ENCODE results near the gene ROBO1.

Gene ROBO1

DNA sequence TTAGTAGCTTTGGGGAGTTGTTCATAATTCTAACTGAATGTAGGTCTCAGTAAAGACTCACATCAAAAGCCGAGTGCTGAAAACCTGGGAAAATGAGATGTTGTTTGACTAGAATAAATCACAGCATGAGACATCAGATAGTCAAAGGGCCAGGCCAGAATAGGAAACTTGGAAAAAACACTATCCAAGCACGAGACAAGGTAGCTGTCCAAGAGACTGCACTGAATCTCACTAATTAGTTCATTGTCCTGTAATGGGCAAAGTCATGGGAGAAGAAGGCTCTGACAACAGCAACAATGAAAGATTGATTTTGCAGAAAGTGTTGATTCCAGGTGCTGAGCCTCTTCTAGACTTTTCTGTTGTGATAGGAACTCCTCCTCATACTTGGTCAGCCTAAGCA is 314.2 kb downstream of the ROBO1 start:
- TF ChIP-seq, protein P1, sequence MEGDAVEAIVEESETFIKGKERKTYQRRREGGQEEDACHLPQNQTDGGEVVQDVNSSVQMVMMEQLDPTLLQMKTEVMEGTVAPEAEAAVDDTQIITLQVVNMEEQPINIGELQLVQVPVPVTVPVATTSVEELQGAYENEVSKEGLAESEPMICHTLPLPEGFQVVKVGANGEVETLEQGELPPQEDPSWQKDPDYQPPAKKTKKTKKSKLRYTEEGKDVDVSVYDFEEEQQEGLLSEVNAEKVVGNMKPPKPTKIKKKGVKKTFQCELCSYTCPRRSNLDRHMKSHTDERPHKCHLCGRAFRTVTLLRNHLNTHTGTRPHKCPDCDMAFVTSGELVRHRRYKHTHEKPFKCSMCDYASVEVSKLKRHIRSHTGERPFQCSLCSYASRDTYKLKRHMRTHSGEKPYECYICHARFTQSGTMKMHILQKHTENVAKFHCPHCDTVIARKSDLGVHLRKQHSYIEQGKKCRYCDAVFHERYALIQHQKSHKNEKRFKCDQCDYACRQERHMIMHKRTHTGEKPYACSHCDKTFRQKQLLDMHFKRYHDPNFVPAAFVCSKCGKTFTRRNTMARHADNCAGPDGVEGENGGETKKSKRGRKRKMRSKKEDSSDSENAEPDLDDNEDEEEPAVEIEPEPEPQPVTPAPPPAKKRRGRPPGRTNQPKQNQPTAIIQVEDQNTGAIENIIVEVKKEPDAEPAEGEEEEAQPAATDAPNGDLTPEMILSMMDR (IDR thresholded peaks at IDR 0.05) = no peak
- no peak overlapping the region for H3K4me3 ChIP-seq
- DNase-seq (ENCODE audit: low spot score) = no peak
- no peak overlapping the region for H3K27ac ChIP-seq

- DNase-seq (ENCODE audit: low spot score) = no peak
- Histone ChIP-seq H3K4me3 (no peak overlapping the region), H3K27ac (no peak overlapping the region)
- TF ChIP-seq, protein P1 (IDR thresholded peaks at IDR 0.05) = no peak
Observed at GRCh38 chr3:79436387-79436786, 331.4 kb downstream of the ROBO1 start.

GRCh38 chr3:79427081-79427480 is 340.7 kb downstream of the ROBO1 start:
- TF ChIP-seq, protein P1 (IDR thresholded peaks at IDR 0.05) = no peak
- Histone ChIP-seq H3K27ac (no peak overlapping the region), H3K4me3 (no peak overlapping the region)
- DNase-seq (ENCODE audit: low spot score) = no peak

DNA sequence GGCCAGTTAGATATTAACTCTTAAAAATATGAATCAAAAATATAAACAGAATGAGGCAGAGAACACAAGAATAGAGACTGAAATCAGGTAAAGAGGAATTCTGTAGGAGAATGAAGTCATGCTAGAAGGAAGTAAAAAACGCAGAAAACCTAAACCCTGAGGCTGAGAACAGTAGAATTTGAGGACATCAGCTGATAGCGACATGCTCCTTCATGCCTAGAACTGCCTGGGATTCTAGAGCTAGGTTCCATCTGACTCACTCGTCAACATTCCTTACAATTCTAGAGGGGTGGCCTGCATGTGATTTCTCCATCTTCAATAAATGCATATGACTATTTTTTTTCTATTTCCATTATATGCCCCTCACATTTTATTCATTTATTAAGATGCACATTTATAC is 343.0 kb downstream of the ROBO1 start:
- DNase-seq (ENCODE audit: low spot score) = no peak
- TF ChIP-seq, protein P1 (IDR thresholded peaks at IDR 0.05) = no peak
- no peak overlapping the region for H3K4me3 ChIP-seq
- H3K27ac ChIP-seq = no peak overlapping the region

GRCh38 chr3:79423417-79423816 is 344.4 kb downstream of the ROBO1 start:
- TF ChIP-seq, protein P1 (IDR thresholded peaks at IDR 0.05) = no peak
- Histone ChIP-seq H3K27ac (no peak overlapping the region), H3K4me3 (no peak overlapping the region)
- DNase-seq (ENCODE audit: low spot score) = no peak

DNA sequence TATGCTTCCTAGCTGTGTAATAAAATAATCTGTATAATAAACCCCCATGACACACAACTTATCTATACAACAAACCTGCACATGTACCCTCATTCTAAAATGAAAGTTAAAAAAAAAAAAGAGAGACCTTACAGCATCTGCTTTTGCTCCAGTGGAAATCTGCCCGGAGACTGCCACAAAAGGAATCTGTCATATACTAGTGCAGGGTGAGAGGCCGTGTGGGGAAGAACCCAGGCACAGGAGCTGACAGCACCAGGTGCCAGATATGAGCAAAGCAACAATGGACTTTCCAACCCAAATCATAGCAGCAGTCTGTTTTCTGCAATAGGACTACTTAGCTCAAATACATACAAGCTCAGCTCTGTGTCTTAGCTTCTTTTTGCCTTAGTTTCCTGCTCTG is 346.5 kb downstream of the ROBO1 start:
- no peak for DNase-seq (ENCODE audit: low spot score)
- no peak overlapping the region for H3K4me3 ChIP-seq
- no peak overlapping the region for H3K27ac ChIP-seq
- TF ChIP-seq, protein P1 (IDR thresholded peaks at IDR 0.05) = no peak

DNA sequence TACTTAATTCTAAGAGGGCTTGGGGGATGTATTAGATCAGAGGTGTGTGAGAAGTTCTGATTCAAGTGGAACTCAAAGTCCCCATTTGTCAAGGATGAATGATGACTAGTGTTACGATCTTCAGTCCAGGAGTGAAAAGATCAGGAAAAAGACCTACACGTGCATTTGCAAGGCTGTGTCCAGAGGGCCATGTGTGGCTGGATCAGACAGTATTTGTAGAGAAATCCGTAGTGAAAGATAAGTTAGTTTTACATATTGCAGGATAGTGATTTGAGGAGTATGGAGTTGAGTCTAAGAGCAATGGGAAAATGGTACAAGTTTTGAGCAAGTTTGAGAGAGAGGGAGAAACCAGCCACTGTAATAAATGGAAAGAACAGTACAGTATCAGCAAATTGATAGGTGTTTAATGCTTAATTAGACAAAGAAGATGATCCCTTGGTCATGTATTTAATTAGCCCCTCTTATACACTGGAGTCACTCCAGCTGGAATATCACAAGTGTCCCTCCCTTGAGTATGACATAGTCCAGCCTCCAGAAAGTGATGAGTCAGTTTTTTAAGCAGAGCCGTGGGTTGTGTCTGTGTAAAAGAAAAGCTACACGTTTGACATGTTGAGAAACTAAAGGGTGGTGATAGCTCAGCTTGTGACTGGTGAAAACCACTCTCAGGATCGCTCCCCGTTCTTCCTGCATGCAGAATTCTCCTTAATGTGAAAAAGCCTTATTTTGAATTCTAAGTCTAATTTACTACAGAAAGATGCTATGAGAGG is 348.8 kb downstream of the ROBO1 start:
- Histone ChIP-seq H3K27ac (no peak overlapping the region), H3K4me3 (no peak overlapping the region)
- TF ChIP-seq, protein P1 (IDR thresholded peaks at IDR 0.05) = no peak
- no peak for DNase-seq (ENCODE audit: low spot score)

All from coronary artery (tissue), 2 donors.